ENCODE results near the gene ULK4.

Gene ULK4

GRCh38 chr3:41749988-41750387 lies 211.9 kb downstream of the ULK4 start:
- no peak for TF ChIP-seq CTCF (conservative IDR thresholded peaks at IDR 0.05; ENCODE audit: low read length)
- no peak overlapping the region for H3K4me3 ChIP-seq (ENCODE audit: low read length)
- DNase-seq (ENCODE audit: low read depth) = no peak

GRCh38 chr3:41746215-41746614 lies 215.7 kb downstream of the ULK4 start:
- DNase-seq (ENCODE audit: low read depth) = no peak

GRCh38 chr3:41742121-41742520 lies 219.8 kb downstream of the ULK4 start:
- TF ChIP-seq CTCF (conservative IDR thresholded peaks at IDR 0.05; ENCODE audit: low read length) = no peak
- DNase-seq (ENCODE audit: low read depth) = no peak

More at GRCh38 chr3:41746215-41746614, 215.7 kb downstream of the ULK4 start:
- TF ChIP-seq CTCF (conservative IDR thresholded peaks at IDR 0.05; ENCODE audit: low read length) = no peak
- H3K4me3 ChIP-seq (ENCODE audit: low read length) = no peak overlapping the region

GRCh38 chr3:41740374-41740886 lies 221.5 kb downstream of the ULK4 start:
- H3K4me3 ChIP-seq (ENCODE audit: low read length) = no peak overlapping the region
- TF ChIP-seq CTCF (conservative IDR thresholded peaks at IDR 0.05; ENCODE audit: low read length) = no peak
- no peak for DNase-seq (ENCODE audit: low read depth)

More at GRCh38 chr3:41742121-41742520, 219.8 kb downstream of the ULK4 start:
- H3K4me3 ChIP-seq (ENCODE audit: low read length) = no peak overlapping the region

- TF ChIP-seq CTCF (conservative IDR thresholded peaks at IDR 0.05; ENCODE audit: low read length) = no peak
These were observed 235.0 kb downstream of the ULK4 start for GRCh38 chr3:41726891-41727290.

GRCh38 chr3:41717641-41718040 lies 244.3 kb downstream of the ULK4 start:
- no peak for TF ChIP-seq CTCF (conservative IDR thresholded peaks at IDR 0.05; ENCODE audit: low read length)

More at GRCh38 chr3:41726891-41727290, 235.0 kb downstream of the ULK4 start:
- no peak overlapping the region for H3K4me3 ChIP-seq (ENCODE audit: low read length)
- DNase-seq (ENCODE audit: low read depth) = no peak

GRCh38 chr3:41716471-41716870 lies 245.4 kb downstream of the ULK4 start:
- peak; percentile 72 for TF ChIP-seq CTCF (conservative IDR thresholded peaks at IDR 0.05; ENCODE audit: low read length)
- DNase-seq (ENCODE audit: low read depth) = peak; percentile 37
- no peak overlapping the region for H3K4me3 ChIP-seq (ENCODE audit: low read length)

More at GRCh38 chr3:41717641-41718040, 244.3 kb downstream of the ULK4 start:
- DNase-seq (ENCODE audit: low read depth) = no peak
- no peak overlapping the region for H3K4me3 ChIP-seq (ENCODE audit: low read length)

Data from AG10803 (cell line).